GM10266 (cell line): Measurements from ENCODE around the gene TMEM244.
"Not testable (repeated sequence)": the region's sequence is repeated elsewhere in the genome, so short reads cannot be mapped to it uniquely, and the experiment has no call there.

Experiments
- DNase-seq: peaks from one replicate; pipeline ENCODE4 v3.0.0; 2012; ENCODE audit errors: extremely low spot score
- TF ChIP-seq, protein P1 (sequence below): IDR thresholded peaks from 2 replicates; pipeline ENCODE4 v1.5.1; 2012; ENCODE audit warnings: mild to moderate bottlenecking, low read depth; ENCODE audit not compliant: control insufficient read depth, insufficient read depth; ENCODE audit errors: missing control alignments

Gene TMEM244

DNA sequence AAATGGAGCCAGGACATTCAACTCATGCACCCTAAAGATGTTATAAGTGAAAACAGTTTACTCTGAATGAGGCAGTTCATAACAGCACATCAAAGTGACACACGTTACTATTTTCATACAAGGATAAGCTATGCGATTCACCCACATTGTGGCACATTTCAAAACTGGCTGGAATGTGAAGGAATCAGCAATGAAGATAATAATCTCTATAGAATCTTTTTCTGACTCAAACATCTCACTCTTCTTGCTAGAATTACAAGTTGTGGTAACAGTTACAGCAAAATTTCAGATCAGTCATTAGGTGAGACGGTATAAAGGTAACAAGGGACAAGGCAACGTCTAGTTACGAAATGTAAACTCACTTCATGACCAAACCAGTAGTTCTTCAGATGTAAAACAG lies 17.5 kb downstream of the TMEM244 start:
- TF ChIP-seq, protein P1, sequence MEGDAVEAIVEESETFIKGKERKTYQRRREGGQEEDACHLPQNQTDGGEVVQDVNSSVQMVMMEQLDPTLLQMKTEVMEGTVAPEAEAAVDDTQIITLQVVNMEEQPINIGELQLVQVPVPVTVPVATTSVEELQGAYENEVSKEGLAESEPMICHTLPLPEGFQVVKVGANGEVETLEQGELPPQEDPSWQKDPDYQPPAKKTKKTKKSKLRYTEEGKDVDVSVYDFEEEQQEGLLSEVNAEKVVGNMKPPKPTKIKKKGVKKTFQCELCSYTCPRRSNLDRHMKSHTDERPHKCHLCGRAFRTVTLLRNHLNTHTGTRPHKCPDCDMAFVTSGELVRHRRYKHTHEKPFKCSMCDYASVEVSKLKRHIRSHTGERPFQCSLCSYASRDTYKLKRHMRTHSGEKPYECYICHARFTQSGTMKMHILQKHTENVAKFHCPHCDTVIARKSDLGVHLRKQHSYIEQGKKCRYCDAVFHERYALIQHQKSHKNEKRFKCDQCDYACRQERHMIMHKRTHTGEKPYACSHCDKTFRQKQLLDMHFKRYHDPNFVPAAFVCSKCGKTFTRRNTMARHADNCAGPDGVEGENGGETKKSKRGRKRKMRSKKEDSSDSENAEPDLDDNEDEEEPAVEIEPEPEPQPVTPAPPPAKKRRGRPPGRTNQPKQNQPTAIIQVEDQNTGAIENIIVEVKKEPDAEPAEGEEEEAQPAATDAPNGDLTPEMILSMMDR = no peak

DNA sequence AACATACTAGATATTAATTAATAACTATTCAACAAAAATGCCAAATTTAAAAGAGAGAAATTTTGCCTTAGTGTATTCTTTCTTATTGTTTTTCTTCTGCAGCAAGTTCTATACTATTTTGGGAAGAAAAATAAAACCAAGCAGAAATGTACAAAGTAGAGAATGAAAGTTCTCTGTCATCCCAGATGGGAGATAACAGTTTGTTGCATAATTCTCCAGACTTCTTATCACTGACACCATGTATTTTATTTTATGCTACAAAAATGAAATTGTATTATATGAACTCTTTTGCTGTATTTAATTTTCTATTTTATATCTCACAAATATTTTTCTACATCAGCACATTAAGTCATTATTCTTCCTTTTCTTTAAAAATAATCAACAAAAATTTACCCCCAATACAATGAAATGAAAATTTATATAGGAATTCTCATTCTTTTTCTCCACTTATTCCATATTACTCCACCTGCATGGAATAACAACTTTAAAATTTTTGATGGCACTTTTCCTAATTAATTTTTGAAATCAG lies 18.2 kb downstream of the TMEM244 start:
- TF ChIP-seq, protein P1 = no peak
- no peak for DNase-seq

More for the DNA sequence above, 17.5 kb downstream of the TMEM244 start:
- no peak for DNase-seq

DNA sequence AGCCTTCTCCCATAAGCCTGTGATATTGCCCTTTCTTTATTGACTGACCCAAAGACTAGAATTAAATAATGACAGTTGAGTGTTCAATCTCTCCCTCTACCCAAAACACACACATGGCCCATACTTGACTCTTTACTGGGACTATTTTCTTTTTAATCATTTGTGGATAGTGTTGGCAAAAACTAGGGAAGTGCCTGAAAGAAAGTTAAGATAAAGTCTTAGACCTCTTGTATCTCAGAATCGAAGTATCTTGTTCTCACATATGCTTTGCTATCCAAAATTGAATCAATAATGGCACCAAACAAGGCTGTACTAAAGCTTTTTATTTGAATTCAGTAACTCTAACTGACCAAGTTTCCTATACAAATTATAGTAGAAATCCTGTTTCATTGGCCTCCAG lies 19.0 kb downstream of the TMEM244 start:
- DNase-seq = no peak
- TF ChIP-seq, protein P1 = no peak

DNA sequence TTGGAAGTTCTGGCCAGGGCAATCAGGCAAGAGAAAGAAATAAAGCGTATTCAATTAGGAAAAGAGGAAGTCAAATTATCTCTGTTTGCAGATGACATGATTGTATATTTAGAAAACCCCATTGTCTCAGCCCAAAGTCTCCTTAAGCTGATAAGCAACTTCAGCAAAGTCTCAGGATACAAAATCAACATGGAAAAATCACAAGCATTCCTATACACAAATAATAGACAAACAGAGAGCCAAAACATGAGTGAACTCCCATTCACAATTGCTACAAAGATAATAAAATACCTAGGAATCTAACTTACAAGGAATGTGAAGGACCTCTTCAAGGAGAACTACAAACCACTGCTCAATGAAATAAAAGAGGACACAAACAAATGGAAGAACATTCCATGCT lies 21.6 kb downstream of the TMEM244 start:
- not testable (repeated sequence) for DNase-seq

DNA sequence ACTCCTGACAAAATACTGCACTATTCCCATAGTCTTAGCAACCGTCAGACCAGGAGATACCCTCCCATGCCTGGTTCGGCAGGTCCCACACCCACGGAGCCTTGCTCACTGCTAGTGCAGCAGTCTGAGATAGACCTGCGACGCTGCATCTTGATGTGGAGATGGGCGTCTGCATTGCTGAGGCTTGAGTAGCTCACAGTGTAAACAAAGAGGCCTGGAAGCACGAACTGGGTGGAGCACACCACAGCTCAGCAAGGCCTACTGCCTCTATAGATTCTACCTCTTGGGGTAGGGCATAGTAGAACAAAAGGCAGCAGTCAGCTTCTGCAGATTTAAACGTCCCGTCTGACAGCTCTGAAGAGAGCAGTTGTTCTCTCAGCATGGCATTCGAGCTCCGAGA lies 25.4 kb downstream of the TMEM244 start:
- DNase-seq = no peak
- TF ChIP-seq, protein P1 = no peak

DNA sequence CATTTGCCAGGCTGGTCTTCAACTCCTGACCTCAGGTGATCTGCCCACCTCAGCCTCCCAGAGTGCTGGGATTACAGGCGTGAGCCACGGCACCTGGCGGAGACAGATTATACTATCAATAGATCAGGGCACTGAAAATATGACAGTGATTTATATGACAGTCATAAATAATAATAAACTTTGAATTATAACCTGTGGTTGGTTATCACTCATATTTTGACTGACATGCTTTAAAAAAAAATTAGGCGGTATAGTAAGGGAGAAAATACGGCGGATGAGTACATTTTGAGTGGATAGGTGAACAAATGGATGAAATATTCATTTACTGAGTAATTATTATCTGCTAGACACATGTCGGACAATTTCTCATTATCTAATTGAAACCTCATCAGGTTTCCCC lies 28.8 kb downstream of the TMEM244 start:
- TF ChIP-seq, protein P1 = no peak
- no peak for DNase-seq

DNA sequence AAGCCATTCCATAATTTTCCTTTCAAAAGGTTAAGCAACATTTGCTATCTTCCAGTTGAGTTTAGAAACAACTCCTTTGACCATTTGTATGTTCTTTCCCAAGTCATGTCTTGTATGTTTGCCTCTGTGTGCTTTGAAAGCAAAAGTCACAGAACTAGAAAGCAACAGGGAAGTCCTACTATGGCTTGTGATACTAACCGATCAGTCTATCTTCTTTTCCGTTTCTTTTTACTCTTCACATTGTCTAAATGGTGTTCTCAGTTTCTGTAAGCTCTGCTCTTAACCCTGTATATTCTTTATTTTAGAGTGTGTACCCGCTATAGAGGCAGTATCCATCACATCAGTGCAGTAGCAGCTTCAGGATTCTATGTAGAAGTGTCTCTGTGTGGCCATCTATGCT lies 32.9 kb downstream of the TMEM244 start:
- TF ChIP-seq, protein P1 = no peak
- DNase-seq = no peak

DNA sequence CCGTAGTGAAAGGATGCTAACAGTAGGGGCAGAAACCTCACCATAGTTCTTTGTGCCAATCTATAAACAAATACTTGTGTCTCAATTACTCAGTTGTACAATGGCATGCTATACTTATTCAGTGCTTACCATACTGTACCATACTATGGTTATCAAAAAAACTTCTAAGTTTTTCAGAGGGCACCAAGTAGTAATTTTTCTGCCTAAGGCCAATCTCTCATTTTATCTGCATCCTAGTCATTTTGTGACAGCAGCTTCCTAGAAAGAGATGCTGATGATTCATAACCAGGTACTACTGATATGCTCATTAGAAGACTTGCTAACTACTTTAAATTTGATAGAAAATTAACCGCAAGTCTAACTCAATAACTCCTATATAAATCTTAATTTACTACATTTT lies 42.9 kb downstream of the TMEM244 start:
- no peak for DNase-seq
- TF ChIP-seq, protein P1 = no peak
